Neural cell (in vitro differentiated cells): Measurements from ENCODE around the gene FNDC3A. TPM values are rescaled to one million over a fixed set of nuclear protein-coding genes. Genes with fewer than 3 reads are reported as not detected.

ENCODE experiments used
- H2AFZ ChIP-seq: fragments of 200-600, 300-800 bp; sonication (generic), shearing (Covaris generic); 2 replicates; pipeline ENCODE4 v1.6.0; 2014; ENCODE audit warnings: low read depth, mild to moderate bottlenecking, antibody characterized with exemption, low read length, moderate library complexity
- H3F3A ChIP-seq: fragments of 200-600 bp; shearing (Covaris generic); 2 replicates; pipeline ENCODE4 v1.6.1; 2016; ENCODE audit warnings: mild to moderate bottlenecking, moderate library complexity, mixed read lengths, antibody characterized with exemption, low read length; ENCODE audit not compliant: insufficient read depth, poor library complexity, severe bottlenecking
- H3K27ac ChIP-seq: fragments of 200-600, 300-800 bp; sonication (generic), shearing (Covaris generic); 2 replicates; pipeline ENCODE4 v1.5.1; 2014; ENCODE audit warnings: mild to moderate bottlenecking, low read length, moderate library complexity
- H3K27me3 ChIP-seq: fragments of 300-800, 200-600 bp; sonication (generic), shearing (Covaris generic); 2 replicates; pipeline ENCODE4 v1.6.0; 2014; ENCODE audit warnings: mild to moderate bottlenecking, low read depth, low read length, moderate library complexity; ENCODE audit not compliant: insufficient read depth
- H3K36me3 ChIP-seq: fragments of 300-800, 200-600 bp; sonication (generic), shearing (Covaris generic); 2 replicates; pipeline ENCODE4 v1.5.1; 2014; ENCODE audit warnings: mild to moderate bottlenecking, antibody characterized with exemption, low read length, moderate library complexity; ENCODE audit not compliant: insufficient read depth
- H3K4me2 ChIP-seq: fragments of 300-800, 200-600 bp; sonication (generic), shearing (Covaris generic); 2 replicates; pipeline ENCODE4 v1.6.0; 2014; ENCODE audit warnings: mild to moderate bottlenecking, low read length
- H3K4me3 ChIP-seq: fragments of 300-800, 200-600 bp; sonication (generic), shearing (Covaris generic); 2 replicates; pipeline ENCODE4 v1.5.1; 2014; ENCODE audit warnings: mild to moderate bottlenecking, low read length, moderate library complexity
- H3K79me2 ChIP-seq: fragments of 200-600 bp; shearing (Covaris generic); replicated peaks from 2 replicates; pipeline ENCODE4 v1.6.0; 2014; ENCODE audit warnings: mild to moderate bottlenecking, low read length, moderate library complexity; ENCODE audit not compliant: insufficient read depth
- H3K9ac ChIP-seq: fragments of 300-800, 200-600 bp; sonication (generic), shearing (Covaris generic); 2 replicates; pipeline ENCODE4 v1.6.1; 2016; ENCODE audit warnings: mild to moderate bottlenecking, low read length, mixed read lengths
- H3K9me2 ChIP-seq: fragments of 200-600 bp; shearing (Covaris generic); 2 replicates; pipeline ENCODE4 v1.6.1; 2016; ENCODE audit warnings: mild to moderate bottlenecking, low read length, mixed read lengths; ENCODE audit not compliant: insufficient read depth
- H3K9me3 ChIP-seq: fragments of 200-600, 300-800 bp; sonication (generic), shearing (Covaris generic); 2 replicates; pipeline ENCODE4 v1.6.1; 2016; ENCODE audit warnings: mild to moderate bottlenecking, mixed run types, low read length, moderate library complexity, mixed read lengths
- H4K20me1 ChIP-seq: fragments of 200-600 bp; shearing (Covaris generic); 2 replicates; pipeline ENCODE4 v1.6.1; 2016; ENCODE audit warnings: mild to moderate bottlenecking, mixed run types; ENCODE audit not compliant: insufficient read depth
- CTCF ChIP-seq: fragments of 450-650 bp; IDR thresholded peaks from 2 replicates; pipeline ENCODE4 v1.5.1; 2014; ENCODE audit warnings: antibody characterized with exemption, mild to moderate bottlenecking, moderate library complexity; ENCODE audit not compliant: poor library complexity, severe bottlenecking
- EP300 ChIP-seq: fragments of 450-650 bp; conservative IDR thresholded peaks from 2 replicates; pipeline ENCODE4 v1.6.1; 2014; ENCODE audit warnings: antibody characterized with exemption, mild to moderate bottlenecking, moderate library complexity; ENCODE audit not compliant: poor library complexity, severe bottlenecking
- EZH2 ChIP-seq: fragments of 200-600, 300-800 bp; shearing (Covaris generic), sonication (generic); IDR thresholded peaks from 2 replicates; pipeline ENCODE4 v1.6.1; 2014; ENCODE audit warnings: antibody characterized with exemption, low read length, borderline replicate concordance, mild to moderate bottlenecking; ENCODE audit not compliant: insufficient read depth, poor library complexity, severe bottlenecking
- MXI1 ChIP-seq: fragments of 450-650 bp; conservative IDR thresholded peaks from 2 replicates; pipeline ENCODE4 v1.6.1; 2014; ENCODE audit warnings: antibody characterized with exemption, mild to moderate bottlenecking; ENCODE audit not compliant: poor library complexity, severe bottlenecking
- POLR2AphosphoS5 ChIP-seq: IDR thresholded peaks from 2 replicates; pipeline ENCODE4 v1.6.1; 2012
- RAD21 ChIP-seq: fragments of 450-650 bp; conservative IDR thresholded peaks from 2 replicates; pipeline ENCODE4 v1.6.1; 2014; ENCODE audit warnings: antibody characterized with exemption, mild to moderate bottlenecking, moderate library complexity
- REST ChIP-seq: IDR thresholded peaks from 2 replicates; pipeline ENCODE4 v1.6.1; 2012; ENCODE audit warnings: borderline replicate concordance
- SMC3 ChIP-seq: fragments of 450-650 bp; conservative IDR thresholded peaks from 2 replicates; pipeline ENCODE4 v1.6.1; 2014; ENCODE audit warnings: antibody characterized with exemption, mild to moderate bottlenecking, moderate library complexity; ENCODE audit not compliant: poor library complexity
- TAF1 ChIP-seq: IDR thresholded peaks from 2 replicates; pipeline ENCODE4 v1.6.1; 2012; ENCODE audit warnings: low read depth
- polyA plus RNA-seq: library from polyadenylated mRNA; depleted of rRNA; stranded (reverse); fragments of >200 nt; gene quantifications from 2 replicates; pipeline ENCODE4 v1.2.3, GENCODE V29; 2014

FNDC3A gene
- polyA plus RNA-seq, 1 donor from 2014 or later = 83.8 TPM

- Histone ChIP-seq H3K27ac (no peak overlapping the region), H3K36me3 (no peaks in the 10 kb centered on the region), H3K9me2 (no peaks in the 10 kb centered on the region), H2AFZ (no peak overlapping the region), H3F3A (no peaks in the 10 kb centered on the region), H3K79me2 (no peaks in the 10 kb centered on the region), H3K27me3 (peaks cover 31% of the 10 kb centered on the region), H4K20me1 (no peaks in the 10 kb centered on the region), H3K4me2 (no peak overlapping the region), H3K9me3 (no peaks in the 10 kb centered on the region), H3K9ac (no peak overlapping the region), H3K4me3 (no peak overlapping the region)
- no peak for TF ChIP-seq EP300
- no peak for TF ChIP-seq SMC3
- TF ChIP-seq TAF1 = no peak
Measured at GRCh38 chr13:49214917-49215376, 239.2 kb downstream of the FNDC3A start.

- TF ChIP-seq RAD21 (no peak), EP300 (no peak), CTCF (no peak), REST (no peak), POLR2AphosphoS5 (no peak), SMC3 (no peak), EZH2 (no peak), TAF1 (no peak), MXI1 (no peak)
- Histone ChIP-seq H3K9me3 (no peaks in the 10 kb centered on the region), H3K9ac (no peak overlapping the region), H2AFZ (no peak overlapping the region), H3K4me3 (no peak overlapping the region), H3K79me2 (no peaks in the 10 kb centered on the region), H3K27ac (no peak overlapping the region), H3F3A (no peaks in the 10 kb centered on the region), H3K4me2 (no peak overlapping the region), H3K36me3 (no peaks in the 10 kb centered on the region), H3K9me2 (no peaks in the 10 kb centered on the region), H3K27me3 (peaks cover 43% of the 10 kb centered on the region), H4K20me1 (no peaks in the 10 kb centered on the region)
Measured at GRCh38 chr13:49216334-49216733, 240.6 kb downstream of the FNDC3A start.

- no peak overlapping the region for H3K4me2 ChIP-seq
- peaks cover 60% of the 10 kb centered on the region for H3K27me3 ChIP-seq
- H2AFZ ChIP-seq = no peak overlapping the region
Measured at GRCh38 chr13:49217962-49218492, 242.3 kb downstream of the FNDC3A start.

More at GRCh38 chr13:49217962-49218492, 242.3 kb downstream of the FNDC3A start:
- no peaks in the 10 kb centered on the region for H3K36me3 ChIP-seq
- no peaks in the 10 kb centered on the region for H4K20me1 ChIP-seq
- no peaks in the 10 kb centered on the region for H3K9me2 ChIP-seq
- no peak overlapping the region for H3K4me3 ChIP-seq
- H3K79me2 ChIP-seq = no peaks in the 10 kb centered on the region
- no peak for TF ChIP-seq TAF1
- no peak for TF ChIP-seq RAD21
- TF ChIP-seq EZH2 = no peak
- no peak for TF ChIP-seq EP300
- no peak overlapping the region for H3K27ac ChIP-seq
- H3K9me3 ChIP-seq = no peaks in the 10 kb centered on the region
- H3K9ac ChIP-seq = no peak overlapping the region
- H3F3A ChIP-seq = no peaks in the 10 kb centered on the region
